Measurements from ENCODE around the gene ADAMTS9. TPM values are rescaled to one million over a fixed set of nuclear protein-coding genes. Genes with fewer than 3 reads are reported as not detected.
"Not testable (repeated sequence)": the region's sequence is repeated elsewhere in the genome, so short reads cannot be mapped to it uniquely, and the experiment has no call there.

ADAMTS9 gene
- polyA plus RNA-seq, 4 donors: 0.54 to 11.3 (median 5.0) TPM

DNA sequence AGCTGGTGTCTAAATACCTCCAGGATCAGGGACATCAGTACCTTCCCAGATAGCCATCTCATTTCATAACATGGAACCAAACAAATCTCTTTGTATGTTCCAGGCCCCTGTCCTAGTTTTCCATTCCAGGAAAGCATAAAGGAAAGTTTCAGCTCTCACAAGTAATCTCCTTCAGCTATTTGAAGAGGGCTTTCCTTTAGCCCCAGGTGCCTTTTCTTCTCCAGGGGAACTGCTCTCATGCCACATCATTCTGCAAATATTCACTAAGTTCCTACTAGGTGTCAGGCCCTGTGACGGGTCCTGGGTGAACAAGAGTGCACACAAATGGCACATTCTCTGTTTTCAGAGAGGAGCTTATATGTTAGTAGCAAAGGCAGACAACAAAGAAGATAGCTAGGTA lies 136.1 kb downstream of the ADAMTS9 start:
- Histone ChIP-seq H3K9me3 (ENCODE audit: control insufficient read depth in 2 of 2, insufficient read depth in 1 of 2, low read depth in 1 of 2, low read length in 1 of 2) (no peaks in the 10 kb centered on the region), H3K27me3 (ENCODE audit: control insufficient read depth in 3 of 3, insufficient read depth in 3 of 3, low read length in 3 of 3) (no peaks in the 10 kb centered on the region), H3K4me1 (ENCODE audit: control insufficient read depth in 3 of 3, insufficient read depth in 2 of 3, low read depth in 1 of 3, low read length in 2 of 3) (no peaks in the 10 kb centered on the region), H3K4me3 (ENCODE audit: low read depth in 1 of 3, low read length in 3 of 3) (no peak overlapping the region), H3K27ac (ENCODE audit: low read depth in 1 of 3, low read length in 2 of 3) (no peak overlapping the region), H3K36me3 (ENCODE audit: control insufficient read depth in 3 of 3, insufficient read depth in 2 of 3, low read depth in 1 of 3, low read length in 3 of 3) (peaks cover 0 to 7% (median 0%) of the 10 kb centered on the region in 3 donors)
- WGBS, 3 donors: 82 to 92% (median 91%) methylated on average over 1 of the region's 1 CpG
- DNase-seq (no peak), FAIRE-seq (no peak)

DNA sequence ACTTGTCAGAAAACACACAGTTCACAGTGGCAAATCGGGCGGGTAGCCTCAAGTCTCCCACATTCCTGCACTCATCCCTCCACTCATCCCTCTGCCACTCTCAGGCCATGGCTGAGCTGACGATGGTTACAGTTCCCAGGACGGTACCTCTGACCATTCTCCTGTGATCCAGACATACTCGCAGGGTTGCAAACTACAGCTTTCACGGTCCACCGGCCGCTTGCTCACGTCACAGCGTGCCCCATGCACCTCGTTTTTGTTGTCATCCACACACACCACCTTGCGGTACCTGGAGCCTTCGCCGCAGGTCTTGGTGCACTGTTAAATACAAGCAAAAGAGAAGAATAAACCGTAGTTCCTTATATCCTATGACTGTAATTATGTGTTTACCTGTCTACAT lies 137.1 kb downstream of the ADAMTS9 start:
- 95% methylated on average over 15 of the region's 15 CpGs for WGBS, 3 donors
- H3K27me3 ChIP-seq (ENCODE audit: control insufficient read depth in 3 of 3, insufficient read depth in 3 of 3, low read length in 3 of 3): no peaks in the 10 kb centered on the region
- DNase-seq (no peak), FAIRE-seq (no peak)
- no peak overlapping the region for H3K27ac ChIP-seq (ENCODE audit: low read depth in 1 of 3, low read length in 2 of 3)
- H3K9me3 ChIP-seq (ENCODE audit: control insufficient read depth in 2 of 2, insufficient read depth in 1 of 2, low read depth in 1 of 2, low read length in 1 of 2): no peaks in the 10 kb centered on the region
- H3K4me3 ChIP-seq (ENCODE audit: low read depth in 1 of 3, low read length in 3 of 3): no peak overlapping the region
- no peaks in the 10 kb centered on the region for H3K4me1 ChIP-seq (ENCODE audit: control insufficient read depth in 3 of 3, insufficient read depth in 2 of 3, low read depth in 1 of 3, low read length in 2 of 3)
- peaks cover 0 to 7% (median 0%) of the 10 kb centered on the region in 3 donors for H3K36me3 ChIP-seq (ENCODE audit: control insufficient read depth in 3 of 3, insufficient read depth in 2 of 3, low read depth in 1 of 3, low read length in 3 of 3)

DNA sequence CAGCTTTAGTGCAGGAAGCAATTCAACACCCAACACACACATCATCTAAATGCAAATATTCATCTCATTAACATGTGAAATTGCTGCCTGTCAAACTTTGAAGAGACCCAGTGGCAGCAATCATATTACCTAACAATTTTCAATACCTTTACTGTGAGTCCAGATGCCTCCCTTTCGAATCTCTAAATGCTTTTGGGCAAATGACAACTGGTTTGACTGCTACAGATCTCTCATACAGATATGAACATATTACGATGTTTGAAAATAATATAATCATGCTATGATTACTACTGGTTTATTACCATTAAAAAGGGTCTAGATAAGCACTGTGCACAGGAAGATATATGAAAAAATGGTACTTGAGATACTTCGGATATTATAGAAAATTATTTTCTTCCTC lies 137.9 kb downstream of the ADAMTS9 start:
- WGBS, 3 donors: 65 to 83% (median 77%) methylated on average over 3 of the region's 3 CpGs
- Histone ChIP-seq H3K27me3 (ENCODE audit: control insufficient read depth in 3 of 3, insufficient read depth in 3 of 3, low read length in 3 of 3) (no peaks in the 10 kb centered on the region), H3K4me3 (ENCODE audit: low read depth in 1 of 3, low read length in 3 of 3) (no peak overlapping the region), H3K9me3 (ENCODE audit: control insufficient read depth in 2 of 2, insufficient read depth in 1 of 2, low read depth in 1 of 2, low read length in 1 of 2) (no peaks in the 10 kb centered on the region), H3K4me1 (ENCODE audit: control insufficient read depth in 3 of 3, insufficient read depth in 2 of 3, low read depth in 1 of 3, low read length in 2 of 3) (no peaks in the 10 kb centered on the region), H3K36me3 (ENCODE audit: control insufficient read depth in 3 of 3, insufficient read depth in 2 of 3, low read depth in 1 of 3, low read length in 3 of 3) (peaks cover 0 to 7% (median 0%) of the 10 kb centered on the region in 3 donors), H3K27ac (ENCODE audit: low read depth in 1 of 3, low read length in 2 of 3) (no peak overlapping the region)
- FAIRE-seq: no peak
- no peak for DNase-seq

DNA sequence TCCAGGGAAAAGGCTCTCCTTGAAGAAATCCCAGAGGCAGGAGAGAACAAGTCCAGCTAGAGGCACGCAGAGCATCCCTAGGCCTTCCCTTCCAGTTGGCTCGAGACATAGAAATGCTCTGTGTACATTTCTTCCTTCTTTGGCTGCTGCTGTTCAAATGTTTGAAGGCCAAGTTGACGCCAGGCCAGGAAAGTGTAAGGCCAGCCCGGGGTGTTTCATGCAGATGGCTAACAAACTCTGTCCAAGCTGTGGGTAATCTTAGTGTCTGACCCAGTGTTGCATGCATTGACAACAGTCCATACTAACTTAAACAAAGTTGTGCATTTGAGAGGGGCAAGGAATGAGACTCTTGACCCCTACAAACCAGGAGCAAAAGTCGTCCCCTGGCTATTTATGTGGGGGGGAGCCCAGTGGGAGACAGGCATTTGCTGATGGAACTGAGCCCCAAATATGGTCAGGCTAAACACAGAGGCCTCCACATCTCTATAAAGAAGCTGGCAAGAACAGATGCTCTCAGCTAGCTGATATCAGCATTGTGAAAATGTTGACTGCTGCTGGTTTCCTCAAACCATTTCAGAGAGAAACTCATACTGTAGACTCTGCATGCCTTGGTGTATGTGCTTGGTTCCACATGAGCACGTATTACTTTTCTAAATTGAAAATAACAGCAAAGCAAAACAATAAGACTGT lies 139.5 kb downstream of the ADAMTS9 start:
- Histone ChIP-seq H3K4me1 (ENCODE audit: control insufficient read depth in 3 of 3, insufficient read depth in 2 of 3, low read depth in 1 of 3, low read length in 2 of 3) (no peaks in the 10 kb centered on the region), H3K36me3 (ENCODE audit: control insufficient read depth in 3 of 3, insufficient read depth in 2 of 3, low read depth in 1 of 3, low read length in 3 of 3) (peaks cover 0 to 7% (median 0%) of the 10 kb centered on the region in 3 donors), H3K27me3 (ENCODE audit: control insufficient read depth in 3 of 3, insufficient read depth in 3 of 3, low read length in 3 of 3) (no peaks in the 10 kb centered on the region), H3K27ac (ENCODE audit: low read depth in 1 of 3, low read length in 2 of 3) (peak overlapping the region in 1 of 3 donors; percentile 4), H3K9me3 (ENCODE audit: control insufficient read depth in 2 of 2, insufficient read depth in 1 of 2, low read depth in 1 of 2, low read length in 1 of 2) (no peaks in the 10 kb centered on the region), H3K4me3 (ENCODE audit: low read depth in 1 of 3, low read length in 3 of 3) (no peak overlapping the region)
- WGBS, 3 donors: 57 to 79% (median 70%) methylated on average over 6 of the region's 6 CpGs
- FAIRE-seq (no peak), DNase-seq (peak in 1 of 2 donors; percentile 16)

DNA sequence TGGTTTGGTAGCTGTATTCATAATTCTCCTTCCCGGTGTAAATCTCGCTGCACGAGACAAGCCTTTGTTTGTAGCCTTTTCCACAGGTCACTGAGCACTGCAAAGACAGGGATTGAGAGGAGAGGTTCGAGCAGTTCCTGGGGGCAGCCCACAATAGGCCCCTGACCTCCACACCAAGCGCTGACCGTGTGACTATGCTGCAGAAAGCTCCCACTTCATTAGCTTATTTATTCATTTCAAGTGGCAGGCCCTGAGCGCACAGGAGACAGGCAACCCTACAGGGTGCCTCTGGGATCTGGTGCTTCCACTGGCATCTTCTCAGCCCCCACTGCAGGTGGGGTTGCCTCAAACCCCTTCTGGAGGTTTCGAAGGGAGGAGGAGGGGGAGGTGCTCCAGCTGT lies 140.9 kb downstream of the ADAMTS9 start:
- Histone ChIP-seq H3K27ac (ENCODE audit: low read depth in 1 of 3, low read length in 2 of 3) (no peak overlapping the region), H3K4me3 (ENCODE audit: low read depth in 1 of 3, low read length in 3 of 3) (no peak overlapping the region), H3K9me3 (ENCODE audit: control insufficient read depth in 2 of 2, insufficient read depth in 1 of 2, low read depth in 1 of 2, low read length in 1 of 2) (no peaks in the 10 kb centered on the region), H3K36me3 (ENCODE audit: control insufficient read depth in 3 of 3, insufficient read depth in 2 of 3, low read depth in 1 of 3, low read length in 3 of 3) (peaks cover 0 to 7% (median 0%) of the 10 kb centered on the region in 3 donors), H3K27me3 (ENCODE audit: control insufficient read depth in 3 of 3, insufficient read depth in 3 of 3, low read length in 3 of 3) (no peaks in the 10 kb centered on the region), H3K4me1 (ENCODE audit: control insufficient read depth in 3 of 3, insufficient read depth in 2 of 3, low read depth in 1 of 3, low read length in 2 of 3) (no peaks in the 10 kb centered on the region)
- no peak for DNase-seq
- 85 to 90% (median 88%) methylated on average over 8 of the region's 8 CpGs for WGBS, 3 donors
- no peak for FAIRE-seq

DNA sequence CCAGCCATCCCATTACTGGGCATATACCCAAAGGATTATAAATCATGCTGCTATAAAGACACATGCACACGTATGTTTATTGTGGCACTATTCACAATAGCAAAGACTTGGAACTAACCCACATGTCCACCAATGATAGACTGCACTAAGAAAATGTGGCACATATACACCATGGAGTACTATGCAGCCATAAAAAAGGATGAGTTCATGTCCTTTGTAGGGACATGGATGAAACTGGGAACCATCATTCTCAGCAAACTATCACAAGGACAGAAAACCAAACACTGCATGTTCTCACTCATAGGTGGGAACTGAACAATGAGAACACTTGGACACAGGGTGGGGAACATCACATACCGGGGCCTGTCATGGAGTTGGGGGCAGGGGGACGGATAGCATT lies 142.6 kb downstream of the ADAMTS9 start:
- FAIRE-seq; H3K4me3 ChIP-seq (ENCODE audit: low read depth in 1 of 3, low read length in 3 of 3); H3K4me1 ChIP-seq (ENCODE audit: control insufficient read depth in 3 of 3, insufficient read depth in 2 of 3, low read depth in 1 of 3, low read length in 2 of 3); H3K27me3 ChIP-seq (ENCODE audit: control insufficient read depth in 3 of 3, insufficient read depth in 3 of 3, low read length in 3 of 3); H3K9me3 ChIP-seq (ENCODE audit: control insufficient read depth in 2 of 2, insufficient read depth in 1 of 2, low read depth in 1 of 2, low read length in 1 of 2); H3K27ac ChIP-seq (ENCODE audit: low read depth in 1 of 3, low read length in 2 of 3); H3K36me3 ChIP-seq (ENCODE audit: control insufficient read depth in 3 of 3, insufficient read depth in 2 of 3, low read depth in 1 of 3, low read length in 3 of 3); DNase-seq: not testable (repeated sequence)
- WGBS, 3 donors: 90 to 97% (median 92%) methylated on average over 3 of the region's 3 CpGs

DNA sequence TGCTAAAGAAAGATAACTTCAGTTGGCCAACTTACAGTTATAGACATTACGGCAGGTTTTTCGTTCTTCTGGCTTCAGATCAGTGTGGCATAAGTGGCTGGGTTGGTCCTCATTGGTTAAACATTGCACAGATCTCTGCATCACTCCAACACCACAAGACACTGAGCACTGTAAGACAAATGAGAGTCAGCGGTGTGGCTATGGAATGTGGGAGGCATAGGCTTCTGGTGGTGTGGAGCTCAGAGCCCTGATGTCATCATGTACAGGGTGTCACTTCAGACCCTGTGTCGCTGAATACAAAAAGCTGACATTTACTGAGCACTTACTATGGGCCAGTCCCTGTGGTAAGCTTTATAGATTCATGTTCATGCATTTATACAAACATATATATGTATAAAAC lies 146.0 kb downstream of the ADAMTS9 start:
- FAIRE-seq (no peak), DNase-seq (no peak)
- Histone ChIP-seq H3K4me3 (ENCODE audit: low read depth in 1 of 3, low read length in 3 of 3) (no peak overlapping the region), H3K36me3 (ENCODE audit: control insufficient read depth in 3 of 3, insufficient read depth in 2 of 3, low read depth in 1 of 3, low read length in 3 of 3) (peaks cover 0 to 3% (median 0%) of the 10 kb centered on the region in 3 donors), H3K9me3 (ENCODE audit: control insufficient read depth in 2 of 2, insufficient read depth in 1 of 2, low read depth in 1 of 2, low read length in 1 of 2) (no peaks in the 10 kb centered on the region), H3K4me1 (ENCODE audit: control insufficient read depth in 3 of 3, insufficient read depth in 2 of 3, low read depth in 1 of 3, low read length in 2 of 3) (no peaks in the 10 kb centered on the region), H3K27ac (ENCODE audit: low read depth in 1 of 3, low read length in 2 of 3) (no peak overlapping the region), H3K27me3 (ENCODE audit: control insufficient read depth in 3 of 3, insufficient read depth in 3 of 3, low read length in 3 of 3) (no peaks in the 10 kb centered on the region)
- 89 to 93% (median 89%) methylated on average over 4 of the region's 4 CpGs for WGBS, 3 donors

DNA sequence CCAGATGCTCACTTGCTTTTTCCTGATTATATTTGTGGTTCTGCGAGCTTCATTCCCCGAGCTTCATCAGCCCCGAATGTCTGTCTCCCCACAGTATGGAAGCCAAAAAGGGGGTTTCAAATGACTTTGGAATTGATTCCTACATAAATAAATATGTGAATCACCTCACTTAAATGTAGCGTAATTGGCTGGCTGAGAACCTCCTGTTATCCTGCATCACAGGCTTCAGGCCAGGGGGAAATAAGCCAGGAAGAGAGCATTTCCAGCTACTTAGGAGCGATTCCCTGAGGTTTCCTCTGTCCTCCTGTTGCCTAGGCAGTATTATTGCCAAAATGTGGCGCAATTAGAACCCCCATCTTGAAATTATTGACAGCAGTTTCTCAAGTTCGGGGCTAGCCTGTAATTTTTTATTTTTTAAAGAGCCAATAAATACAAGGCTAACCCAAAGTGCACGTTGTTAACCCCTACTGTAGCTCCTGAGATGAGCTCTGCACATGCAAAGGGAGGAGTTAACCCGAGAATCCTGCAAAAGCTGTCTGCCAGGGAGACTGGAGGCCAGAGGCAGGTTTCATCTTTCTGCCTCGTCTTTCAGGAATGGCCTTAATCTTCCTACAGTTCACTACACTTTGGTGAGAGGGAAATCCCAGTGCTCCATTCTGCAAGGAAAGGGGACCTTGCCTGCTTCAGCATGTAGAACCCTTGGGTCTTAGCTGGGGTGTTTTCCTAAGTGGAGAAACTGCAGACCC lies 148.2 kb downstream of the ADAMTS9 start:
- WGBS, 3 donors: 48 to 77% (median 71%) methylated on average over 10 of the region's 10 CpGs
- Histone ChIP-seq H3K27ac (ENCODE audit: low read depth in 1 of 3, low read length in 2 of 3) (no peak overlapping the region), H3K9me3 (ENCODE audit: control insufficient read depth in 2 of 2, insufficient read depth in 1 of 2, low read depth in 1 of 2, low read length in 1 of 2) (no peaks in the 10 kb centered on the region), H3K4me3 (ENCODE audit: low read depth in 1 of 3, low read length in 3 of 3) (no peak overlapping the region), H3K27me3 (ENCODE audit: control insufficient read depth in 3 of 3, insufficient read depth in 3 of 3, low read length in 3 of 3) (no peaks in the 10 kb centered on the region), H3K4me1 (ENCODE audit: control insufficient read depth in 3 of 3, insufficient read depth in 2 of 3, low read depth in 1 of 3, low read length in 2 of 3) (peaks cover 0 to 3% (median 0%) of the 10 kb centered on the region in 3 donors), H3K36me3 (ENCODE audit: control insufficient read depth in 3 of 3, insufficient read depth in 2 of 3, low read depth in 1 of 3, low read length in 3 of 3) (peaks cover 0 to 2% (median 0%) of the 10 kb centered on the region in 3 donors)
- DNase-seq: no peak
- FAIRE-seq: no peak
